NCI-H345 (cell line): ENCODE measurements around the gene ANKRA2.
"Not testable (repeated sequence)": the region's sequence is repeated elsewhere in the genome, so short reads cannot be mapped to it uniquely, and the experiment has no call there.

Source experiments
- DNase-seq: peaks from one replicate; lab custom pipeline; 2025; lab: John Stamatoyannopoulos, UW

Gene ANKRA2

DNA sequence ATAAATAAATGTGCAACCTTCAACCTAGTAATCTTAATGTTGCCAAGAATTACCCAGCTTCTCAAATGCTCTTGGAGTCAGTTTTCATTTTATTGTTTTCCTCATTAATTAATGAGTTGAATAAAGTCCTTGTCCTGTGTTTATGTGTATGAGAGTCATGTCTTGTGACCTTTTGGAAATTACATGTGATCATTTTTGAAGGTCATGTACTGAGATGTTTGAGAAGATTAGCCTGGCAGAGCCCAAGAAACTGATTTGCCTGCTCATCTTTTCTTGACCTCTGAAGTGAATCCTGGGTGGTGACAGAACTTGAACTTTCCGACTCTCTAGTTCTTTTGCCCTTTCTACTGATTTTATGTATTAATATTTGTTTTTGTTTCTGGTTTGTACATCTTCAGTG lies 15.4 kb downstream of the ANKRA2 start:
- DNase-seq, result no peak

DNA sequence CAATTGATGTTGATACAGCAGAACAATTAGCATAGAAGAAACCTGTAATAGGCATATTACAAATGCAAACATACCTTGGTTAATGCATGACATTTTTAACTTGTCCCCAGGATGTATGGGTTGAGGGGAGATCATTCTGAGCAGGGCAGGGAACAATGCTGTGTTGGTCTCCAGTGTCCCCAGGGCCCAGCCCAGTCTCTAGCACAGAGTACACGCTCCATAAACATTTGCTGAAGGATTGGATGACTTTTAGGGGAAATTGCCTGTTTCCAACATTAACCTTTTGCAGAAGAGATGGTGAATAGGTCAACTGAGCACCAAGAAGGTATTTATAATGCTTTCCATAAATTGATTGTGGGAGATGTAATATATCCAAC lies 20.0 kb downstream of the ANKRA2 start:
- DNase-seq, result no peak

DNA sequence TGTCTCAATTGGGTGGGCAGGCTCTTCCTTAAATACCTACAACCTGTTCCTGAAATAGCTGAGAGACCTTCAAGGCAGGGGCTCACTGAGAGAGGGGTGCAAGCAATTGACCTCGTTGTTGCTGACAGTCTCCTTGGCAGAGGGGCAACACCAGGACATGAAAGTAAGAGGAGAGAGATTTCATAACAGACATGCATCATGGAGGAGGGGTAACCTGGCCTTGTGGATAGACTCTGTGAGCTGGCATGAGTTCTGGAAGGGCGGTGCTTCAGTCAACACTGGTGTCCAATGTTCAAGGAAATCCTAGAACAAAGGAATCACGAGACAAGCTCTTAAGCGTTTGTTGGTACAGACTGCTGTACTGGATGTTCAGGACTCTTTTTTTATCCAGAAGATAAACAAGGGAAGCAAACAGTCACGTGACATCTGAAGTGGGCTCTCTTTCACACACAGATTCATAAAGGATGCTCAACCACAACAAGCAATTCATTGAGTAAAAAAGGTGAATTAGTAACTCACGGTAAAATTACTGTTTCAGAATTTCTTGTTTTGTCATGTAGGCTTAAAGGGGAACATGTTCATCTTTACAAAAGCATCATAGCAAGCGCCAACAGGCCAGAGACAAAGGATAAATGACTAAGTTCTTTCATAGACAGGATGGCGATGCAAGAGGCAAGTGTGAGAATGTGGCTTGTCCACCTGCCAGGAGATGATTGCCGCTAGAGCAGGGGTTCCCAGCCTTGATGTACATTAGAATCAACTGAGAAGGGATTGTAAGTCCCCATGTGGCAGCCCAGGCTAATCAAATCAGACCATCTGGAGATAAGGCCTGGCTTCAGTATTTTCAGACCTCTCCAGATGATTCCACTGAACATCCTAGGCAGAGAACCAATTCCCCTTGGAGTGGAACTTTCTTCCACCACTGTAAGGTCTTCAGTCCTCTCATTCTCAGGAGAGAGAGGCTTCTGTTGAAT lies 20.7 kb downstream of the ANKRA2 start:
- peak; percentile 97 for DNase-seq

DNA sequence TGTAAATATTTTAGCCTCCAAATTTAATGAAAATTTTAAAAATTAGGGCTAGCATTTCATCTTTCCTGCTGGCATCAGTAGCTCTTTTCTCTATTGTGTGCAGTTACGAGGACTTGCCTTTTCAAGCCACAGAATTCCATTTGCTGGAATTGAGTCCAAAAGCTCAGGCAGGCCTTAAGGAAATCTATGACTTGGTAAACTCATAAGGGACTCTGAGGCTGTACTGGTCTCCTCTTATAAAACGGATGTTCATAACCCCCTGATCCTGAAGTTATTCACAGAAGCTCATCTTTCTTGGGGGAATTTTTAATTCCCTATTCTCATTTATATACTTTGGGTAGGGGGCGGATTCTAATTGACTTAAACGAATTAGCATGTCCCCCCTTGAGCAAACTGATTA lies 23.4 kb downstream of the ANKRA2 start:
- no peak for DNase-seq

DNA sequence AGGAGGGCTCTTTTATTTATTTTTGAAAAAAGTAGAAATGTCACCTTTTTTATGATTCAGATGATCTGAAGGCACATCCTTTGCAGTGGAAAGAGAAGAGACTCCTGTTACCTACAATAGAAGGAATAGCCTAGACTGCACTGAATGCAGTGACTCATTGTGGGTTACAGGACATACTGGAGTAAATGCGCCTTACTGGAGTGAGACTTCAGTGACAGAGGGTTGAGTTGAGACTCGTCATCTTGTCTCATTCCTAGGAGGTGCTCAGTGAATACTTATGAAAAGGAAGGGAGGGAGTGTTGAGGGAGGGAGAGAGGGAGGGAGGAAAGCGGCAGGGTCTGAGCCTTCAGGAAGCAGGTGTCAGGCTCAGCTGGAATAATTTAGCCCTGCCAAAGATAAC lies 25.2 kb downstream of the ANKRA2 start:
- DNase-seq, result no peak

DNA sequence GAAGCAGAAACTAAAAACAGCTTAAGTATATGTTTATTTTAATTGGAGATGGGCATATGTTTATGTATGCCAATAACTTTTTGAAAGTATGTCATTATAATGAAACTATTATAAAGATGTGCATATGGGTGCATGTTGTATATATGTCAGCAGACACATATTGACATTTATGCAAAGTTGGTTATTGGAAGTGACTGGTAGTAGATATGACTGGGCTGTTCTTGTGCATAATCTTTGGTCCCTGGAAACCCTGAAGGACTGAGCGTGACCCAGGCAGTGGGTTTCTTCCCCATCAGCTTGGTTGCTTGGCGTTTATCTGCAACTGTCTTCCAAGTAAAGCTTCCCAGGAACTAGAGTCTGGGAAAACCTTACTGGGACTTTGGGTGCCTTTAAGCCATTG lies 25.7 kb downstream of the ANKRA2 start:
- DNase-seq, result no peak

DNA sequence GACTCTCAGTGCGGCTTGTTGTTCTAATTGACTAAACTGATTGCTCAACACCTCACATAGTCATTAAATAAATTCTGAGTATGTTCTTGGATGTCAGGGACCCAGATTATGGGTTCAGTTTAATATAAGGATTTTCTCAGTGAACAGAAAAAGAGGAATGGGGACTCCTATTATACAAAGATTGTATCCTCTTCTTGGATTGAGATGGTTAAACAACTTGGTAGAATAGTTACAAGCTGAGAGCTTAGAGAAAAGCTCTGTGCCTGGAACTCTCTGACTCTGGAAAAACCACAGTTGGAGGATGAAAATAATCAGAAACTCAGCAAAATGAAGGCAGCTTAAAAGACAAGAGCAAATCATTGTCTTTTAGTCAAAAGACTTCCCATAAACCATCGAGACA lies 30.5 kb downstream of the ANKRA2 start:
- DNase-seq, result no peak

DNA sequence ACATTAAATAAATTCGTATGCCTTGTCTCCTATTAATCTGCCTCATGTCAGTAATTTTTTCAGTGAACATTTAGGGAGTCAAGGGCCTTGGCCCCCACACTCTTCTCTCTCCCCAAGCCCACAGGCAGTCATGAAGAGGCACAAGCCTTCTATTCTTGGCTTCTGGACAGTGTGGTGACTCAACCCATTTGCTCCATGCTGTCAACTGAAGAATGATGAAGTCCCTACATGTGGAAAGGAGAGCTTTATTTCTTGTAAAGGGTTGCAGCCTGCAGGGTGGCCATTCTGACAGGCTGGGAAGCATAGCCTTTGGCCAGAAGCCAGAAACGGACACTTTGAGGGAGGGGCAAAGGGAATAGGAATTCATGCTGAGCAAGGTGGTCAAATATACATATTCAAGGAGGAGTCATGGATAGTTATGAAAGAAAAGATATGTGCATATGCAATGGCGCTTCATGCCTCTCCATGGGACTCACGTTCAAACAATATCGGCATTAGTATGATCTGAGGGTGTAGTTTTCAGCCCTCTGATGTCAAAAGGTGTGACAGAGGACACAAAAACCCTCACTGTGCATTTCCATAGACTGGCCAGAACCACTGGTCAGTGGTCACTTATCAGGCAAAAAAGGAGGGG lies 31.3 kb downstream of the ANKRA2 start:
- no peak for DNase-seq

DNA sequence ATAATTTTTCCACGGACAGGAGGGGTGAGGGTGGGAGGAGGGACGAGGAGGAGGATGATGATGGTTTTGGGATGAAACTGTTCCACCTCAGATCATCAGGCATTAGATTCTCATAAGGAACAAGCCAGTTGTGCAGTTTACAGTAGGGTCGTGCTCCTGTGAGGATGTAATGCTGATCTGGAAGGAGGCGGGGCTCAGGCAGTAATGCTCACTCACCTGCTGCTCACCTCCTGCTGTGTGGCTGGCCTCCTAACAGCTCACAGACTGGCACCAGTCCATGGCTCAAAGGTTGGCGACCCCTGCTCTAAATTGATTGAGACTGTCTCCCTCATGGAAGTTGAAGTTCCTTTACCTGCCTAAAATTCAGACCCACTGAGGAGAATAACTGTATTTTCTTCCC lies 33.2 kb downstream of the ANKRA2 start:
- DNase-seq, result no peak

DNA sequence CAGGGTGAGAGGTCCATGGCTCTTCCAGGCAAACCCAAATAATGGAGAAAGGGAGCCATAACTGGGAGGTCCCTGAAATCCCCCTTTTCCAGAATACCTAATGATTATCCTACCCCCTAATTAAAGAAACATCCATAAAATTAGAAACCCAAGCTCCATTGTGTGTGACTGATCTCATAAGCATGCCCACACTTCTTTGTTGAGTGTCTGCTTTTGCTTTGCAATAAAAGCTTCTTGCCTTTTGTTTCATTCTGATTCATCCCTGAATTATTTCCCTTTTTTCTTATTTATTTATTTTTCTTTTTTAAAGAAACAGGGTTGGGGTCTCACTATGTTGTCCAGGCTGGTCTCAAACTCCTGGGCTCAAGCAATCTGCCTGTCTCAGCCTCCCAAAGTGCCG lies 34.1 kb downstream of the ANKRA2 start:
- DNase-seq, result no peak

DNA sequence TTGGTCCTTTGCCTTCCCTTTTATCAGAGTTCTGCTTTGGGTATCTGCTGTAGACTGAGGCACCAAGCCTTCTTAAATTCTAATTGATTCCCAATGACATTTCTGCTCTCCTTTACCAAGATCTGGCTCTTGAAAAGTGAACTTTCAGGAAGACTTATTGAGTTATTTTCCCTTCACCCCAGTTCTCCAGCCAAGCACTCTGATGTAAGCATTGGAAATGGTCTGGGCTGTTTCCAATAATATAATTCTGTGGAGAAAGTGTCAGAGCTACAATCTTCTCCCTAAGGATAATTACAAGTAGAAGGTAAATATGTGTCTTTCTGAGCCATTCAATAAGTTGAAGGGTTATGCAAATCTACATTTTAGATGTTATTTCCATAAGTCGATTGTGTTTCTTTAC lies 36.4 kb downstream of the ANKRA2 start:
- no peak for DNase-seq

DNA sequence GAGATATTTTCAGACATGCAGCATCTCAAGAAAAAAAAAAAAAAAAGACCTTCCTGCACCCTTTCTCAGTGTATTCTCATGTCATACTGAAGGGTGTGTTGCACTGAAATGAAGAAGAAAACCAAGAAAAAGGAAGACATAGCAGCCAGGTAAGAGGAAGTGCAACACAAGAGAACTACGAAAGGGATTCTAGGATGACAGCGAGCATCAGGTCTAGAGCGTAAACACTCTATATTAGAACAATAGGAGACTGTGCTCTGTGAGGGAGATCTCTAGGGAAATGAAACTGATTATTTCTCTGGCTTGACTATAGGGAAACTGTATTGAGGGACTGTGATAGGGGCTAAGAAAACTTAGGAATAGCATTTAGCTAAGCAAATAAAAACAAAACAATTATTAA lies 37.2 kb downstream of the ANKRA2 start:
- peak; percentile 9 for DNase-seq

DNA sequence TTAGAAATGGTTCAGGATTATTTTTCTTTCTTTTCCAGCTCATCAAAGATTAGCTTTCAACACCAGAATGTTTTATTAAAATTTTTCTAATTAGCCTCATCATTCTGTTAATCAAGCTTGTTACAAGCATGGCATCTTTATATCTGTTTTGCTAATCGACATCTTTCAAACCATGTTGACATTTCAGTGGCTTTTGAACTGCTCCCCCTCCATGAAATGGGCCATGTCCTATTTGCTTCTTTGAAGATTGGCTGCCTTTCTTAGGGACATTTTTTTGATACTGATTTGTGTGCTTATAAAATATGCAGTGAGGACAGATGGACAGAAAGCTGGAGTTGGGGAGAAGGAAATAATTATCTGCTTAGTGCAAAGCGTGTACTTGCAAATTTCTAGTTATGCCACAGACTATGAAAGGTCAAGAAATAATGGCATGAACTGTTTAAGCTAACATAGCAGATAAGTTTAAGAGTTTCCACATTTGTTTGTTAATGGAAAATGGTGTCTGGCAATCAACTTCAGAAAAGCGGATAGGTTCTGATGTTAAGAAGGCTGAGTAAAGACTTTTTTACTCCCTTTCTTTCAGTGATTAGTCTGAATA lies 39.7 kb downstream of the ANKRA2 start:
- no peak for DNase-seq

DNA sequence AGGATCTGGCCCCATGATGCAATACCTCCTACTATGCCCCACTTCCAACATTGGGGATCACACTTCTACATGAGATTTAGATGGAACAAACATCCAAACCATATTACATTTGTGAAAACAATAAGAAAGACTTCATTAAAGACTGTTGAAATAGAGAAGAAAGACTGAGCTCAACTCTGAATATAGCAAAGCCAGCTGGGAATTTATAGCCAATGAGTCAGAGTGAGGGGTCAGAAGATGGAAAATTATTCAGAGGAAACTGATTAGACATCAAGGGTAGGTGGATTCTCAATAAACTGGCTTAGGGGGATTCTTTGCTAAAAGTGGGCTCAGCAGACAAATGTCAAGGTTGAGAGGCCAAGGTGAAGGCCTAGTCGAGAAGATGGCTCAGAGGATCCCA lies 41.6 kb downstream of the ANKRA2 start:
- DNase-seq, result no peak

DNA sequence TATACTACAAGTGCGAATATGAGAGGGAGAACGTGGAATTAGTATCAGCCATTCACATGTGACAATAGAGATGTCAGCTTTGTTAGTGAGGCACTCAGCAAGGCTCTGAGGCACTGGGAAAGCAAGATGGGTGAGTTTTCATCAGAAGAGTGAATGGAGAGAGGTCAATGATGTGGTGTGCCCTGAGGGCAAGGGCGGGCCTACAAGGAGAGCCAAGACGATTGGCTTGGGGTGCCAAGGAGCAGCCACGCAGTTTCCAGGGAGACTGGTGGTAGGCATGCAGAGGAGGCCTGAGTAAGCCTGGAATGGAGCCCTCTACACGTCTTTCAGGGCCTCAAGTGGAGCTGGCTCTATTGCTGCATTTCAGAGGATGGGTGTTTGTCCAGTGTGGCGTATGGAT lies 42.5 kb downstream of the ANKRA2 start:
- DNase-seq, result no peak

DNA sequence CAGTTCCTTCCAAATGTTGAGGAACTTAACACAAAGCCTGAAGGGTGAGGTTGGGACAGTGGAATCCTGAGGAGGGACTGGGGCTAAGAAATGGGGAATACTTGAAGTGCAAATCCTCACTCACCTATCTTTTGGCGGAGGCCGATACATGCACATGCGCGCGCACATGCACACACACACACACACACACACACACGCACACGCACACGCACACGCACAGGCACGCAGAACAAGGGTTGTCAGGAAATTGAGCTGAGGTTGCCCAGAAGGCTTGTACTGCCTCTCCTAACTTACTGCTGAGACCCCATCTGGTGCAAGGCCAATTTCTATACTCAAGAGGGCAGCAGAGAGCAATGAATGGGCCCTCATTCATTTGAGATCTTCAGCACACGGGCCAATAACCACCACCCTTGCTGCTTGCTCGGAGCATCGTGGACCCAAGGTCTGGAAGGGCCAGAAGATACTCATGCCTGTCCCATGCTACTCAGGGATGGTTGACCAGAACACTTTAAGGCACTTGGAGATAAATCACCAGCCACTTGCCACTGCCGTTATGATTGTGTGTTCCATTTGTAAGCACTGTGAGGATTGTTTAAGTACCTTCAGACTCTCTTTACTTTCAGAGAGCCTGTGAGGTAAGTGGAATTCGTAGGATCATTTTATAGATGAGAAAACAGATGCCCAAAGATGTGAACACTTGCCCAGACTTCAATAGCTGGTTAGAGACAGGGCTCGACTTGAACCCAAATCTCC lies 45.7 kb downstream of the ANKRA2 start:
- DNase-seq, result peak; percentile 73

DNA sequence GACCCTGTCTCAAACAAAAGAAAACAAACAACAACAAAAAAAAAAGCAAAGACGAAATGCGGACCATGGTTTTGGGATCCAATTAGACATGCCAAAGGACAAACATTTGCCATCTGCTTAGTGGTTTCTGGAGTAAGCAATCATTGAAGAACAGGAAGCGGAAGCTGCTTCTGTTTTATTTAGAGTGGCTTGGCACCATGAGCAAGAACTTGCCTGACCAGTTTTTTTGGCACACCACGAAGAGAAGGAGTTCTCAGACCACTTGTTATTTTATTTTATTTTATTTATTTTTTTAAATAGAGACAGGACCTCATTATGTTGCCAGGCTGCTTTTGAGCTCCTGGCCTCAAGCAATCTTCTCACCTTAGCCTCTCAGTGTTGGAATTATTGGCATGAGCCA lies 50.2 kb downstream of the ANKRA2 start:
- peak; percentile 65 for DNase-seq

DNA sequence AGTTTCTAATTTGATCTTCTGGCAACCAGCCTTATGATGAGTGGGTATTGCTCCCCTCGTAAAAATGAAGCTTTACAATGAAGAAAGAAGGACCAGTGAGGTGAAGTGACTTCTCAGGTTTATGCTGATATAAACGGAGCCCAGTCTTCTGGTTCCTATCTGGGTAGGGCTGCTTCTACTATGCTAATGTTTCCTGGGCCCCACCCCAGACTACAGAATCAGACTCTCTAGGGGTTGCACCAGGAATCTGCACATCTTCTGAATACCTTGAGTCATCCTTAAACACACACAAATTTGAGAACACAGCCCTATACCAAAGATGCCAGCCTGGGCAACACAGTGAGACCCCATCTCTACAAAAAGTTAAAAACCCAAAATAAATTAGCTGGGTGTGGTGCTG lies 51.0 kb downstream of the ANKRA2 start:
- DNase-seq, result no peak

DNA sequence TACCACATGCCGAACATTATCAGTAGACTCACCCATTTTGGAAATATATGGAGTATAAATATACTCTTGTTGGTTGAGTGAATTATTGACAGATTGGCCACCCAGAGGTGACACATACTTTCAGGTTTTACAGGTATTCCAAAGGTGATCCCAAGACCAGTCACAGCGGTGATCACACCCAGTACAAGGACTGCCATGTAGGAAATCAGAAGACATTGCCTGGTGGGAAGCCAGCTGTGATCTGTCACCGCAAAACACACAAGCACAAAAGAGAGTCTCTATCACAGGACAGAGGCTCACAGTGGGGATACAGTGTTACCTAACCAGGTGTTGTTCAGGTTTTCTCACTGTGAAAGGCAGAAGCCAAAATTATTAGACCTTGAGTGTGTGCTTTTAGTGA lies 51.4 kb downstream of the ANKRA2 start:
- peak; percentile 2 for DNase-seq

DNA sequence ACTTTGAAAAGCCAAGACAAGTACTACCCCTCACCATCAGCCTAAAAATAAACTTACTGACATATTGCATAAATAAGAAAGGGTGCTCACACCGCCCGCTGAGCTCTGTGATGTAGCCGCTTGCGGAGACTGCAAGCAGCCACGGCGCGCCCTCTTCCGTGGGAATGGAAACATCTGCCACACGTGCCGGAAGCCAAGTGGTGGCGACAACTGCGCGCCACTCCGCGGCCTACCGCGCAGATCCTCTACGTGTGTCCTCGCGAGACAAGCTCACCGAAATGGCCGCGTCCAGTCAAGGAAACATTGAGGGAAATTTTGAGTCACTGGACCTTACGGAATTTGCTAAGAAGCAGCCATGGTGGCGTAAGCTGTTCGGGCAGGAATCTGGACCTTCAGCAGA lies 56.9 kb downstream of the ANKRA2 start:
- not testable (repeated sequence) for DNase-seq

DNA sequence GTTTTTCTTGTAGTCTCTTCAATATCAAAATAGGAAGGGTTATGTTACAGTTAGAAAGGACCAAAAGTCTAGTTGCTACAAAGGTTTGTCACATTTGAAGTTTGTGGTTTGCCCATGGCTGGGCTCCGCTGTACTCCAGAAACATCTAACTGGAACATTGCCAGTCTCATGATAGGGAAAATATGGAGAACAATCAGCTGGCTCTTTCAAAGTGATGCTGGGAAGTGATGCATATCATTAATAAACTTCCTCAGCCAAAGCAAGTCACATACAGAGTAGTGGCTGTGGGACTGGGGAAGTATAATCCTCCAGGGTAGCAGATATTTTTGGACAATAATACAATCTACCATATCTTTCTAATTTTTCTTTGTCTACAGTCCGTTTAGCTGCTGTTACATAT lies 58.4 kb downstream of the ANKRA2 start:
- DNase-seq, result no peak

DNA sequence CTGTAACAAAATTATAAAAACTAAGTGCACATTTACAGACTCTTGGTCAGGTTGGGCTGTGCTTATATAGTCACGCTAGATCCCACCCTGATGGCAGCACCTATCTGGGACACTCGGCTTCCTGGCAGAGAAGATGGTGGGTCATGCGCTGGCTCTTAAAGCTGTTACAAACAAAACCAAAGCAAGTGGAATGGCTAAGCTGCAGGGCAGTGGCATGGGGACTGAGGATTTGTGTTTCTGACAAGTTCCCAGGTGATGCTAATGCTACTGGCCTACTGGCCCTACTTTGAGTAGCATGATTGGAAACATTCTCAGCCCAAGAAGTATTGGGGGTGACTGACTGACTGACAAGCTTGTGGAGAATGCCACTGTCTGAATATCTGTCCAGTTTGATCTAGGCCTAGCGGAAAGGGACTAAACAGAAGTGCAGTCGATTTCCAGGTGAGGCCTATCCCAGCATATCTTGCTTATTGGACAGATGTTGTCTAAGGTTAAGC lies 58.9 kb downstream of the ANKRA2 start:
- no peak for DNase-seq
